ENCODE measurements around the gene AVPI1. TPM values are rescaled to one million over a fixed set of nuclear protein-coding genes. Genes with fewer than 3 reads are reported as not detected.
A peak's percentile ranks its signal among the peaks of the same experiment; 100 is the strongest.

The AVPI1 gene
- total RNA-seq, 2 donors from 2014 or later: 9.5 to 25.6 TPM

GRCh38 chr10:97731346-97732051, 44.5 kb upstream of the AVPI1 start:
- peaks cover 7 to 20% of the 10 kb centered on the region in 2 donors for H3K4me1 ChIP-seq (ENCODE audit: control insufficient read depth in 1 of 2, low read depth in 2 of 2)
- H3K27ac ChIP-seq: no peak overlapping the region
- no peaks in the 10 kb centered on the region for H3K27me3 ChIP-seq (replicated peaks; ENCODE audit: insufficient read depth)
- DNase-seq (ENCODE audit: low spot score): no peak
- H3K9me3 ChIP-seq: no peaks in the 10 kb centered on the region
- TF ChIP-seq, protein P1, sequence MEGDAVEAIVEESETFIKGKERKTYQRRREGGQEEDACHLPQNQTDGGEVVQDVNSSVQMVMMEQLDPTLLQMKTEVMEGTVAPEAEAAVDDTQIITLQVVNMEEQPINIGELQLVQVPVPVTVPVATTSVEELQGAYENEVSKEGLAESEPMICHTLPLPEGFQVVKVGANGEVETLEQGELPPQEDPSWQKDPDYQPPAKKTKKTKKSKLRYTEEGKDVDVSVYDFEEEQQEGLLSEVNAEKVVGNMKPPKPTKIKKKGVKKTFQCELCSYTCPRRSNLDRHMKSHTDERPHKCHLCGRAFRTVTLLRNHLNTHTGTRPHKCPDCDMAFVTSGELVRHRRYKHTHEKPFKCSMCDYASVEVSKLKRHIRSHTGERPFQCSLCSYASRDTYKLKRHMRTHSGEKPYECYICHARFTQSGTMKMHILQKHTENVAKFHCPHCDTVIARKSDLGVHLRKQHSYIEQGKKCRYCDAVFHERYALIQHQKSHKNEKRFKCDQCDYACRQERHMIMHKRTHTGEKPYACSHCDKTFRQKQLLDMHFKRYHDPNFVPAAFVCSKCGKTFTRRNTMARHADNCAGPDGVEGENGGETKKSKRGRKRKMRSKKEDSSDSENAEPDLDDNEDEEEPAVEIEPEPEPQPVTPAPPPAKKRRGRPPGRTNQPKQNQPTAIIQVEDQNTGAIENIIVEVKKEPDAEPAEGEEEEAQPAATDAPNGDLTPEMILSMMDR (IDR thresholded peaks at IDR 0.05): peak; percentile 82
- H3K36me3 ChIP-seq: no peaks in the 10 kb centered on the region
- no peak overlapping the region for H3K4me3 ChIP-seq
- ATAC-seq (ENCODE audit: insufficient number of reproducible peaks, low FRiP score, low read depth): no peak

- H3K9me3 ChIP-seq: no peaks in the 10 kb centered on the region
- DNase-seq (ENCODE audit: low spot score): no peak
- ATAC-seq (ENCODE audit: insufficient number of reproducible peaks, low FRiP score, low read depth): no peak
- no peak overlapping the region for H3K4me3 ChIP-seq
- H3K27me3 ChIP-seq (replicated peaks; ENCODE audit: insufficient read depth): no peaks in the 10 kb centered on the region
- TF ChIP-seq, protein P1 (IDR thresholded peaks at IDR 0.05): no peak
- no peaks in the 10 kb centered on the region for H3K36me3 ChIP-seq
- H3K27ac ChIP-seq: no peak overlapping the region
- peaks cover 8 to 27% of the 10 kb centered on the region in 2 donors for H3K4me1 ChIP-seq (ENCODE audit: control insufficient read depth in 1 of 2, low read depth in 2 of 2)
Observed at GRCh38 chr10:97729014-97729413, 42.0 kb upstream of the AVPI1 start.

DNA sequence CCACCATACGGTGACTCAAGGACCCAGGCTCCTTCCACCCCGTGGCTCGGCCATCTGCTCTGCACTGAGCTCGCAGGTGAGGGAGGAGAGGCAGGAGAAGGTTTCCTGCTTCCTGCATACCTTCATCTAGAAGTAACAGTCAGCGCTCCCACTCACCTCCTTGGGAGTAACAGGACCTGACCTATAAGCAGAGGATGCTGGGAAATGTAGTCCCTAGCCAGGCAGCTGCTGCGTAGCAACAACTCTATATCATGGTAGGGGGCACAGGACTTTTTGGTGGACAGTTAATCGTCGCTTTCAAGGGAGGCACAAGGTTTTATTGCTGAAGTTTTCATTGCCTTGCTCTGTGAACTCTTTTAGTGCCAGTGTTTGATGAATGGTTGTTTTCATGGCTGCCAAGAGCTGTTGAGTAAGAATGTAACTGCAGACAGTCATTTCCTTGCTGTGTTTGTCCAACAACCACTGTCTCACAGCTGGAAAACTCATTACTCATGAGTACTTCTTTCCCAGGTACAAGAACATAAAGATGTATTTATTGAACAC, 39.7 kb upstream of the AVPI1 start:
- no peaks in the 10 kb centered on the region for H3K9me3 ChIP-seq
- TF ChIP-seq, protein P1 (IDR thresholded peaks at IDR 0.05): no peak
- H3K4me3 ChIP-seq: peak overlapping the region; percentile 63
- peak; percentile 65 for ATAC-seq (ENCODE audit: insufficient number of reproducible peaks, low FRiP score, low read depth)
- no peaks in the 10 kb centered on the region for H3K27me3 ChIP-seq (replicated peaks; ENCODE audit: insufficient read depth)
- DNase-seq (ENCODE audit: low spot score): no peak
- no peaks in the 10 kb centered on the region for H3K36me3 ChIP-seq
- peak overlapping the region; percentile 76 to 86 for H3K27ac ChIP-seq
- H3K4me1 ChIP-seq (ENCODE audit: control insufficient read depth in 1 of 2, low read depth in 2 of 2): peaks cover 8 to 27% of the 10 kb centered on the region in 2 donors

GRCh38 chr10:97724341-97724941, 37.4 kb upstream of the AVPI1 start:
- no peaks in the 10 kb centered on the region for H3K9me3 ChIP-seq
- DNase-seq (ENCODE audit: low spot score) (no peak), ATAC-seq (ENCODE audit: insufficient number of reproducible peaks, low FRiP score, low read depth) (no peak)
- H3K36me3 ChIP-seq: no peaks in the 10 kb centered on the region
- H3K27me3 ChIP-seq (replicated peaks; ENCODE audit: insufficient read depth): no peaks in the 10 kb centered on the region
- no peak overlapping the region for H3K27ac ChIP-seq
- TF ChIP-seq, protein P1 (IDR thresholded peaks at IDR 0.05): no peak
- H3K4me1 ChIP-seq (ENCODE audit: control insufficient read depth in 1 of 2, low read depth in 2 of 2): peaks cover 8 to 24% of the 10 kb centered on the region in 2 donors
- no peak overlapping the region for H3K4me3 ChIP-seq

- Histone ChIP-seq H3K27ac (peak overlapping the region in 1 of 2 donors; percentile 13), H3K9me3 (no peaks in the 10 kb centered on the region), H3K27me3 (replicated peaks; ENCODE audit: insufficient read depth) (no peaks in the 10 kb centered on the region), H3K4me1 (ENCODE audit: control insufficient read depth in 1 of 2, low read depth in 2 of 2) (peaks cover 22 to 39% of the 10 kb centered on the region in 2 donors), H3K36me3 (no peaks in the 10 kb centered on the region), H3K4me3 (no peak overlapping the region)
- ATAC-seq (ENCODE audit: insufficient number of reproducible peaks, low FRiP score, low read depth): no peak
- no peak for DNase-seq (ENCODE audit: low spot score)
- TF ChIP-seq, protein P1 (IDR thresholded peaks at IDR 0.05): no peak
Observed at GRCh38 chr10:97723001-97723400, 36.0 kb upstream of the AVPI1 start.

Data from thoracic aorta (tissue), 2 donors.